NK-92 treated with Interleukin-12 subunit alpha and Interleukin-12 subunit beta, amount 100 ng/mL, for 24 hours (cell line): ENCODE results near the gene POF1B.
"Not testable (repeated sequence)": the region's sequence is repeated elsewhere in the genome, so short reads cannot be mapped to it uniquely, and the experiment has no call there.

Experiments used
- DNase-seq: peaks from one replicate; lab custom pipeline; 2025; lab: John Stamatoyannopoulos, UW

The POF1B gene, protein sequence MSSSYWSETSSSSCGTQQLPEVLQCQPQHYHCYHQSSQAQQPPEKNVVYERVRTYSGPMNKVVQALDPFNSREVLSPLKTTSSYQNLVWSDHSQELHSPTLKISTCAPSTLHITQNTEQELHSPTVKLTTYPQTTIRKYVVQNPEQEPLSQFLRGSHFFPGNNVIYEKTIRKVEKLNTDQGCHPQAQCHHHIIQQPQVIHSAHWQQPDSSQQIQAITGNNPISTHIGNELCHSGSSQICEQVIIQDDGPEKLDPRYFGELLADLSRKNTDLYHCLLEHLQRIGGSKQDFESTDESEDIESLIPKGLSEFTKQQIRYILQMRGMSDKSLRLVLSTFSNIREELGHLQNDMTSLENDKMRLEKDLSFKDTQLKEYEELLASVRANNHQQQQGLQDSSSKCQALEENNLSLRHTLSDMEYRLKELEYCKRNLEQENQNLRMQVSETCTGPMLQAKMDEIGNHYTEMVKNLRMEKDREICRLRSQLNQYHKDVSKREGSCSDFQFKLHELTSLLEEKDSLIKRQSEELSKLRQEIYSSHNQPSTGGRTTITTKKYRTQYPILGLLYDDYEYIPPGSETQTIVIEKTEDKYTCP

DNA sequence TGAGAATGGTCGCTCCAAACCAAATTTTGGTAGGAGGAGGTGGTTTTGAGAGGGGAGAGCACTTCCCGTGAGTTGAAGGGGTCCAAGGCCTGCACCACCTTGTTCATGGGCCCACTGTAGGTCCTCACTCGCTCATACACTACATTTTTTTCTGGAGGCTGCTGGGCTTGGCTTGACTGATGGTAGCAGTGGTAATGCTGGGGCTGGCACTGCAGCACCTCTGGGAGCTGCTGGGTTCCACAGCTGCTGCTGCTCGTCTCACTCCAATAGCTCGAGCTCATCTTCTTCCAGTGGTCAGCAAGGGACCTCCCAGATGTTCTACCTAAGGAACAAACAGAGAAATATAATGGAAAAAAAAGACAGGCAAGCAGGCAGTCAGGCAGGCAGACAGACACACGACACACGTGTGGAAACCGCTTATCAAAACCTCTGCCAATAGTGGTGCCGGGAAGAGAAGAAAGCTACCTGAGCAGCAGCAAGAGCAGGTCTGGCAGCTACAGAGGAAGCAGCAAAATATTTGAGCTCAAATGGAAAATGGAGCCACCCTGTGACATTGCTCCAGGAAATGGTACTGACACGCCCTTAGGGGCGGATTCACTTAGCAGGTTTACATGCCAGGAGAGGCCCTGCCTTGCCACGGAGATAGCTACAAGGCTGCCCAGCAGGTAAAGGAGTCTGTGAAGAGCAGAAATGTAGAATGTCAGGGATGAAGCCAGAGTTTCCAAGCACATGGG, at the start of gene POF1B:
Gene POF1B (minus strand): TSS at position 492 of the 734 bp plus-strand sequence. CDS start 211 bp downstream, at position 281.
- DNase-seq: no peak

DNA sequence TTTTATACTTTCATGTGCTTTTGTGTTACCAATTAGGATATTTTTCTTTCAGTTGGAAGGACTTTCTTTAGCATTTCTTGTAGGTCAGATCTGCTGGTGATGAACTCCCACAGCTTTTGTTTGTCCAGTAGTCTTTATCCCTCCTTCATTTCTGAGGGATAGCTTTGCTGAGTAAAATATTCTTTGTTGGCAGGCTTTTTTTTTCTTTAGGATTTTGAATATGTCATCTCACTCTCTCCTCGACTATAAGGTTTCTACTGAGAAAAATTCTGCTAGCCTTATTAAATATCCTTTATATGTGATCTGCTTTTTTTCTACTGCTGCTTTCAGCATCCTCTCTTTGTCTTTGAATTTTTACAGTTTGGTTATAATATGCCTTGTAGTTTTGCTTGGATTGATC, 49.6 kb upstream of the POF1B start:
- DNase-seq: no peak

DNA sequence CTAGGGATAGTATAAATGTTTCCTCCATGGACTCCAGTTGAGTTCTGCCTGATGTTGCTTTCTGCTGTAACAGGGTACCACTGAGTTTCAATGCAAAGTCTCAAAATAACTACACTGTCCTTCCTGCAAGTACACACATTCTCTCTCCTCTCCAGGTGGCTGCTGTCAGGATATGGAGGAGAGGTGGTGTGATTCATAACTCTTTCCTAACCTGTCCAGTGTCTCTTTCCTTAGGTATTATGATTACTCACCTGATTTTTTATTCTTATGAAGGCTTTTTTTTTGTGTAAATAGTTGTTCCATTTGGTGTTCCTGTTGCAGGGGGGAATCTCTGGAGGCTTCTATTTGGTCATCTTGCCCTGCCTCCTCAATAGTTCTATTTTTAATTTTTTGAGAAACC, 39.8 kb upstream of the POF1B start:
- DNase-seq: no peak

DNA sequence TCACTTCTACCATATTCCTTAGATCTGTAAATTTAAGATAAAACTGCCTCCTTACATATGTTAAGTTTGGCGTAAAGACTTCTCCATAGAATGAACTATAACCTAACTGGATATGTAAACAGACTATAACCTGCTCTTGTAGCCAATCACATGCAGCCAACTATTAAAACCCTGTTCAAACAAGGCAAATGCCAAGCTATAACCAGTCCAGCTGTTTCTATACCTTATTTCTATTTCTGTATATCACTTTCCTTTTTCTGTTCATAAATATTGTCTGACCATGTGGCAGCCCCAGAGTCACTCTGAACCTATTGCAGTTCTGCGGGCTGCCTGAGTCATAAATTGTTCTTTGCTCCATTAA, 12.4 kb upstream of the POF1B start:
- no peak for DNase-seq

DNA sequence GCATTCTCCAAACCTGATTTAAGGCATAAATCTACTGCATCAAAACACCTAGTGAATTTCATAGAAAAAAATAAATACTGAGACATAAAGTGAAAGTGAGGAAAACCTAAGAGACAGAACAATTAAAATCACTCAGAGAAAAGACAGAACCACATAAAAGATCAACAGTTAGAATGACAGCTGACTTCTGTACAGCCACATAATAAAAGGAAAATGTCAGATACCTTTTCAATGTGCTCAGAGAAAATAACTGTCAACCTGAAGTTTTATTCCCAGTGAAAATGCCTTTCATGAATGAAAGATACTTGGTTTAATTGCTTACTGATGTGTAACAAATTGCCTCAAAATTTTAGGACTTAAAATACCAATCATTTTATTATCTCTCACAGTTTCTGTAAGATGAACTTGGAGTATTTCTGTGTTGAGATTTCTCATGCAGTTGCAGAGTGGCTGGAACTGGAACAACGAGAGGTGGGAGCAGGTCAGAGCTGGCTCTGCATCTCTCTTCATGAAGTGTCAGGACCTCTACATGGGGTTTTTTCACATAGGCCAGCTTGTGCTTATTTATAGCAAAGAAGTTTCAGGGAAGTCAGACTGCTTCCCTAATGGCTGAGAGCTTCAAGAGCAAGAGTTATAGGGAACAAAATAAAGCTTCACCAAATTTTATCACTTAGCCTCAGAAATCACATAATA, 11.9 kb upstream of the POF1B start:
- DNase-seq: no peak

DNA sequence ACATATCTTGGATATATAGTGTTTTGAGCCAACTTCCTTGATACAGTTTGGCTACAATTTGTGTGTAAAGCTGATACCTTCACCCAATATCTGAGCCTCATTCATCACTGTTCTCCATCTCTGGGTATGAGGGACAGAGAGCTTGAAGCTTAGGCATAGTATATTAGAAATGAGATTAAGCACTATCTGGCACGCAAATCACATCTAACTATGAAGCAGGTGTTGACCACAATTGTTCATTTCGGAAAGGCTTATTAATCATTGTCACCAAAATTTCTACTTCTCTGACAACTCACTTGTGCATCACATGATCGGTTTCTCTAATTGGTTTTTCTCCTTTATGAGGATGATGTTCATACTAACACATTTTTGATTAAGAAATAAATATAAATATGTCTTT, 2.1 kb upstream of the POF1B start:
- no peak for DNase-seq

DNA sequence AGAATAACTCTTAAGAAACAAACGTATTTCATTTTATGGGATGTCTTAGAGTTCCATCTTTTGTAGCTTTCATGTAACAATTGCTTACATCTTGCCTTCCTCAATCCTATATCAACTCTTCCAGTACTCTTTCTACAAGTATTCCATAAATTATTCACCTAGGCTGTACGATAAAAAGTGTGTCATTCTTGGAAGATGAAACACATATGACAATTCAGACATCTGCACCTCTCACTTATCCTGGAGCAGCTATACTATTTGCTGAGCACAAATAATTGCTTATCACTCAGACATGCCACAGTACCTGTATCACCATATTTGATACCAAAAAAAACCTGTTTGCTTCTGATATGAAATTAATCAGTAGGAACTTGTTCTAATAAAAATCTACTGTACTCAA, 1.0 kb downstream of the POF1B start:
- no peak for DNase-seq

DNA sequence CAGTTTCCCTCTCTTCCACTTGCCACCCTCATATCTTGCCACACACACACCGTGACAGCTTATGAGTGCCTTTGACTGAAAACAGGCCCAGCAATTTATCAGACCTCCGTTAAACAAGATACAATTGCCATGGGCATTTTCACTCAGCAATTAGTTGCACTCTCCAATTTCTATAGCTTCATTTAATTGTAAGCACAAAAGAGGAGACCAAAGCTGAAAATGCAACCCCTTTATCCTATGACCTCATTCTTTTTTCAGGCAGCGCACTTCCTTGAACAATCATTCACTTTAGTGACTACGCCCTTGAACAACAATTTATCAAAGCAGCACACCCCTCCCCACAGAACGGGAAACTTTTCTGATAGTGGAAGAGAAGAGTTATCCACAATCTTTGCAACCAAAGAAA, 4.1 kb downstream of the POF1B start:
- DNase-seq: no peak

DNA sequence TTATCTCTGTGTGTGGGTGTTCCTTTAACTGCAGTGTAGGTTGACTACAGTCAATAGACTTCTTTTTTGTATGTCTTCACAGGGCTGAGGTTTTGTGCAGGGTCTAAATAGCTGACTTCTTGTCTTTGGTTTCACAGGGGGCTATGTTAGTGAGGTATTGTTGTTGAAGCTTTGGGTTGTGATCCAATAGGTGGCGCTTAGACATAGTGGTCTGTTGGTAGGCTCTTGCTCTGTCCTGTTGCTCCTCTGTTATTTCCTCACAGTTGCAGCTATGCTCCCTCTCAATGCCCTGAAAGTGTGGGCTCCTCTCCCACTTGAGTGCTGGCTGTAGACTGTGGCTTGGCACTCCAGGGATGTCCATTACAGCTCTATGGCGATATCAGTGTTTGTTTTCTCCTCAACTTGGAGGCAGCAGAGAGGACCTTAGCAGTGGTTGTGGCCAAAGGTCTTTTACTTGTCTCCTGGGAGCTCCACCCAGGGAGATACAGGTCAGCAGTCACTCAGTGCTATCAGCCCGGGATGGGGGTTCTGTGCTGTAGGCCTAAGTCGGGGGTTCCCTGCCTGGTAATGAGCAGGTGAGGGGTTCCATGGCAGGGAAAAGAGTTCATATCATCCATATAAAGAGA, 14.0 kb downstream of the POF1B start:
- DNase-seq: no peak

DNA sequence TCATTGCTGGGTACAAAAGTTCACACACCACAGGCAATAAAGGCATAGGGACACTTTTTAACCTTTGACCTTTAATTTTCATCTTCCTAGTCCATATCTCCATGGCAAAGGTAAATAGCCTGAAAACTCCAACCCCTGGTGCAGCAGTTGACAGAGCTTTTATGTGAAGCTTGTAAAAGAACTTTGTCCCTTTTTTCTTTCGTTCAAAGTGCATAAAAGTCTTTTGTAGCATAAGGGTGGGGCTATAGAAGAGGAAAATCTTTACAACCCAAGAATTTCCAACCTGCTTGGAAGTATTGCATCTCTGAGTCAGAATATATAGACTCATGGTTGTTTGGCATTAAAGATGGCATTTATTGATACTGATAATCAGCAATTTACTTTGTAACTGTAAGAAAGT, 20.4 kb downstream of the POF1B start:
- DNase-seq: no peak

DNA sequence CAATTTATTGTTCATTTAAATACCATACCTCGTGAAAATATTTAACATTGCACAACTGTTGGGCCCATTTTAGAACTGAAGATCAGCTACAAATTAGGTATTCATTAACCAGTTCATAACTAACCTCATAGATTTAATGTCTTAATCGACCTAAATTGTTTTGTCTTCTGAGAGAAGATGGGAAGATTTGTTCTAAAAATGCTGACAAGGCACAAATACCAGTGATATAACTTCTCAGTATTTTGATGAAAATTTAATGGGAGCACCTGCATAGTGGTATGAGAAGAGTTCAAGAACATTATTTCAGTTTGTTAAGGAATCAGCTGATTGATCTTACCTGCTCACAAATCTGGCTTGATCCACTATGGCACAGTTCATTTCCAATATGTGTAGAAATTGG, 33.9 kb downstream of the POF1B start:
- no peak for DNase-seq

DNA sequence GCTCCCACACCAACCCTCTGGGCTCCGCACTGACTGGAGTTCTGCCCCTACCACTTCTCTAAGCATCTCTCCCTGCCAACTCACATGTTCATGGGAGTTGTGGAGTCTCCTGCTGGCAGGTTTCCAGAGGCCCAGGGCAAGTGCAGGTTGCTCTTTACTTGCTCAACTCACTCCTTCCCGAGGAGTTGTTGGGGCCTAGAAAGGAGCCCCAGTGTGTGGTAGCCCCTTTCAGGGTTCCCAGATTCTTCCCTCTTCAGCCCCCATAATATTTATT, 52.5 kb downstream of the POF1B start:
- no peak for DNase-seq

DNA sequence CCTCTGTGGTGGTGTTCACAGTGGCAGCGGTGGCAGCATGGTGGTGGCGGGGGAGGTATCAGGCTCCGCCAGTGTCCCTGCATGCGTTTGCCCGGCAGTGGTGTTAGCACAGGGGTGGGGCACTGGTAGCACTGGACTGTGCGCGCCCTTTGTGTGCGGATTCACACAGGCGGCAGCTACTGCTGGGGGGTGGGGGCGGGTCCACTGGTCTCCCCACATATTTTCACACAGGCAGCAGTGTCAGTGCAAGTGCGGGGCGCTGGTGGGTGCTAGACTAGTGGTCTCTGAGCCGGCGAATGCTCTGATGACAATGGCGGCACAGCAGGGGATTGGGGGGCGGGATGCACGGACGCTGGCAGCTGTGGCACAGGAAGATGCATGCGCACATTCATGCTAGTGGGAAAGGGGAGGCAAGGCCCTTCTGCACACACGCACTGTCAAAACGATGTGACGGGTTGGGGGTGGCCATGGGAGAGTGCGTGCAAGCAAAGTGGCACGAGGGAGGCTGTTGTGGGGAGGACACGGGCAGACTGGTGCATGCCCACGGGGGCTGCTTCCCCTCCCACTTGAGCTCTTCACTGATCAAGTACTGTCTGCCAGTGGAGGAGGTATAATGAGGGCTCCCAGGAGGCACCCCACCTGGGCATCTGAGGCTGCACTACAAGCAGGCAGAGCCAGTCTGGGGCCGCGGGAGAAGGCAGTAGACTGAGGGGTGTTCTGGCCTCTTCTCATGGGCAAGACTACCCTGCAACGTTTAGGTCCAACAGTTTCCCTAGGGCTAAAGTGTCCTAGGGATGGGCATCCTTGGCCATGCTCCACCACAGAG, 53.0 kb downstream of the POF1B start:
- no peak for DNase-seq

DNA sequence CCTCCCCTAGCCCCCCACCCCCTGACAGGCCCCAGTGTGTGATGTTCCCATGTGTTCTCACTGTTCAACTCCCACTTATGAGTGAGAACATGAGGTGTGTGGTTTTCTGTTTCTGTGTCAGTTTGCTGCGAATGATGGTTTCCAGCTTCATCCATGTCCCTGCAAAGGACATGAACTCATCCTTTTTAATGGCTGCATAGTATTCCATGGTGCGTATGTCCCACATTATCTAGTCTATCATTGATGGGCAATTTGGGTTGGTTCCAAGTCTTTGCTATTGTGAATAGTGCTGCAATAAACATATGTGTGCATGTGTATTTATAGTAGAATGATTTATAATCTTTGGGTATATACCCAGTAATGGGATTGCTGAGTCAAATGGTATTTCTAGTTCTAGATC, 68.1 kb downstream of the POF1B start:
- DNase-seq: not testable (repeated sequence)

DNA sequence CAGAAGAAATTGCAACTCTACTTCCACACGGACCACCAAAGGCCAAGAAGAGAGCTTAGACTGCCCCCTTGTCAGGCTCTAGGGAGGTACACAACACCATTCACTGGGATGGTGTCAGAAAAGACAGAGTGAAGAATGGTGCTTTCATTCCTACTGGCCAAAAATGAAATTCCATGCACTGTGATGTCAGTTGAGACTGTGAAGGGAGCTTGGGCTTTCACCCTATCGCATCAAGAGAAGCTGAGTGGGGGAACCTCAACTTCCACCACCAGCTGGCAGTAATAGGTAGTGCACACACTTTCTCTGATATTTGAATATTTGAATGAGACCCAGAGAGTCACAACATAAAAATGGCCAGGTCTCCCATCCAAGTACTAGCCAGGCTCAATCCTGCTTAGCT, 69.7 kb downstream of the POF1B start:
- no peak for DNase-seq

DNA sequence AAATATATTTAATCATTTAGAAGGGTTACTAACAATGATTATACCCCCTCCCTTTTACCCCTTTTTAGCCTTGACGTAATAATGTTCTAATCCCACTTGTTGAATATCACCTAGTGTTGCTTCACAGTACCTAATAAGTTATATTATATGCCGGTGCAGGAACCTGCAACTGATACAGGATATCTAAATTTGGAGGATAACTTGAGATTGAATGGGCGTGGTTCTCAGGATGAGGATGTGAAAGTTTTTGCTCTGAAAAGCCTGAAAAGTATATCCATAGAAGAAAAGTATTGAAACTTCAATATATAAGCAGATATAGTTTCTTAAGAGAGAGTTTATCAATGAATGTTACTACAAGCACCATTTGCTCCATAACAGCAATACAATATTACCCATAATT, 75.9 kb downstream of the POF1B start:
- DNase-seq: no peak

DNA sequence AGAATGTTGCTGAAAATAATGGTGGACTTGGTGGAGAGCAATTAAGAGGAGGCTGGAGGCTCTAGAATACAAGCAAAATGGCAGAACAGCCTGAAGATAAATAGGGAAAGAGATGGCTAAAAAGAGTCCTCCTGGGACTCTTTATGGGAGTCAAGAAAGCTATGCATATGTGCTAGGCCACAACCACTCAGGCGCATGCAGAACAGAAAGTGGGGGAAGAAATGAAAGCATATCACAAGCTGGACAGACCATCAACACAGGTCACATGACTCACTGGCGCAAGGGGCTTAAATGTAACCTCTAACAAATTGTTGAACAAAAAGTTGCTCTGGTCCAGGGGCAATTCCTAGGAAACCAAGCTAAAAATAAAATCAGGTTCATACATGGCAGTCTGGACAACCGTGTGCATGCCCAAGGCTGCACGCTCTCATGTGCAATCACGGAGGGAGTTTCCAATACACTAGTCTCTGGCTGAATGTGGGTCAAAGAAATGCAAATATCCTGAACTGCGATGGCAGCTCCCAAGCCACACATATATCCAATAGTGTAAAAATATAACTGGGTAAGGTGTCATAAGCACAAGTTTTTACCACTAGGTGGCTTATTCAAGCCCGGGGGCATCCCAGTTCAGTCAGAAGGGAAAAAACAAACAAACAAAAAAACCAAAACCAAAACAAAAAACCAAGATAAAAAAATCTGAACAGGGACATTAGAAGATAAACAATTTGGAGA, 90.3 kb downstream of the POF1B start:
- DNase-seq: no peak

DNA sequence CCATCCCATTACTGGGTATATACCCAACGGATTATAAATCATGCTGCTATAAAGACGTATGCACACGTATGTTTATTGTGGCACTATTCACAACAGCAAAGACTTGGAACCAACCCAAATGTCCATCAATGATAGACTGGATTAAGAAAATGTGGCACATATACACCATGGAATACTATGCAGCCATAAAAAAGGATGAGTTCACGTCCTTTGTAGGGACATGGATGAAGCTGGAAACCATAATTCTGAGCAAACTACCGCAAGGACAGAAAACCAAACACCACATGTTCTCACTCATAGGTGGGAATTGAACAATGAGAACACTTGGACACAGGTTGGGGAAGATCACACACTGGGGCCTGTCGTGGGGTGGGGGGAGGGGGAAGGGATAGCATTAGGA, 94.2 kb downstream of the POF1B start:
- DNase-seq: not testable (repeated sequence)

DNA sequence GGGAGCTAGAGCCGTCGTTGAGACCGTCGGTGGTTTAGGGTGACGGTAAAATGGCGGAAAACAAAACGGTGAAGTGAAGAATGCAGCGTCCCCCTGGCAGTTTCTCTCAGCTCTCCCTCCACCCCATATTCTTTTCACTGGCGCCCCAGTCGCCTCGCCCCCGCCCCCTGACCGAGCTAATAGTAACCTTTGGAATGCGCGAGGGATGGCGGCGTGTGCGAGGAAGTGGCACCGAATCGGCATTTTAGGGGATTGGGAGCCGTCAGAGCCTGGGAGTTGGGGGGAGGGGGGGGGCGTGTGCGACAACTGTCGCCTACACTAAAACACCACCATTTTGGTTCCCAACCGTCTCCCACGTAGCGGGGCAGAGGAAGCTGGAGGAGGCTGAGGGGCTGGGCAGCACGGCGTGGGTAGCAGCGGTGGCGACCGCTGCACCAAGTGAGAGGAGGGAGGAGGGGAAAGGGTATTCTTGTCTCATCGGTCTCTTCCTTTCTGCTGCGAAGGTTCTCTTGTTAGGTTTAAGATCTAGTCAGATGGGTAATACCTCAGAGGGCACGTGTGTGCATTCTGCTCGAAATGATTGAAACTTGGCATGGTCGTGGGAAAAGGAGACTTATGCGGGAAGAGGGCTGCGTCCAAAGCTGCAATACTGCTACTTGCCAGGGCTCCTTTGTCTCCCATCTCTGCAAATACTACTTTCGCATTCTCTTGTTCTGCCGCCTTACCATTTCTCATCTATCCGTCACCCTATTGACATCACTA, 134.8 kb downstream of the POF1B start:
- no peak for DNase-seq
